WI38 (cell line): Measurements from ENCODE around the gene GPATCH3.

ENCODE experiments used
- H3K4me3 ChIP-seq: 2 replicates; pipeline ENCODE4 v1.5.1; 2011; ENCODE audit warnings: low read depth, mild to moderate bottlenecking, control low read depth, low read length
- CTCF ChIP-seq: IDR thresholded peaks from 2 replicates; pipeline ENCODE4 v1.5.1; 2012; ENCODE audit warnings: low read depth, mild to moderate bottlenecking, control low read depth, low read length

GPATCH3 gene

GRCh38 chr1:26900815-26901511, 696 bp upstream of the GPATCH3 start:
- H3K4me3 ChIP-seq = peak overlapping the region; percentile 97
- no peak for TF ChIP-seq CTCF

GRCh38 chr1:26897351-26897750, 2.9 kb downstream of the GPATCH3 start:
- TF ChIP-seq CTCF = no peak
- no peak overlapping the region for H3K4me3 ChIP-seq

GRCh38 chr1:26894263-26894662, 6.0 kb downstream of the GPATCH3 start:
- TF ChIP-seq CTCF = no peak
- no peak overlapping the region for H3K4me3 ChIP-seq

- no peak for TF ChIP-seq CTCF
- H3K4me3 ChIP-seq = peak overlapping the region; percentile 90
These were observed 9.8 kb downstream of the GPATCH3 start for GRCh38 chr1:26890467-26890796.

GRCh38 chr1:26889551-26890466, 10.5 kb downstream of the GPATCH3 start, which contains the start of gene GPN2:
TSS of gene GPN2 (minus strand) at chr1:26890283. CDS start at chr1:26890096, 187 bp downstream.
- TF ChIP-seq CTCF = no peak

GRCh38 chr1:26888231-26888630, 12.0 kb downstream of the GPATCH3 start:
- no peak for TF ChIP-seq CTCF
- no peak overlapping the region for H3K4me3 ChIP-seq

More at GRCh38 chr1:26889551-26890466, 10.5 kb downstream of the GPATCH3 start, which contains the start of gene GPN2:
- peak within 1 kb of the TSS; percentile 90 for H3K4me3 ChIP-seq

- no peak overlapping the region for H3K4me3 ChIP-seq
- TF ChIP-seq CTCF = peak; percentile 50
These were observed 13.1 kb downstream of the GPATCH3 start for GRCh38 chr1:26887125-26887524.
